Measurements from ENCODE around the gene E2F2. TPM values are rescaled to one million over a fixed set of nuclear protein-coding genes. Genes with fewer than 3 reads are reported as not detected.
A peak's percentile ranks its signal among the peaks of the same experiment; 100 is the strongest.

The E2F2 gene
- total and polyA plus RNA-seq, 2 of the 13 experiments (the other 11 are each of a cell fraction or from before 2014, with no cell fraction given) = 0.65 to 6.6 TPM

DNA sequence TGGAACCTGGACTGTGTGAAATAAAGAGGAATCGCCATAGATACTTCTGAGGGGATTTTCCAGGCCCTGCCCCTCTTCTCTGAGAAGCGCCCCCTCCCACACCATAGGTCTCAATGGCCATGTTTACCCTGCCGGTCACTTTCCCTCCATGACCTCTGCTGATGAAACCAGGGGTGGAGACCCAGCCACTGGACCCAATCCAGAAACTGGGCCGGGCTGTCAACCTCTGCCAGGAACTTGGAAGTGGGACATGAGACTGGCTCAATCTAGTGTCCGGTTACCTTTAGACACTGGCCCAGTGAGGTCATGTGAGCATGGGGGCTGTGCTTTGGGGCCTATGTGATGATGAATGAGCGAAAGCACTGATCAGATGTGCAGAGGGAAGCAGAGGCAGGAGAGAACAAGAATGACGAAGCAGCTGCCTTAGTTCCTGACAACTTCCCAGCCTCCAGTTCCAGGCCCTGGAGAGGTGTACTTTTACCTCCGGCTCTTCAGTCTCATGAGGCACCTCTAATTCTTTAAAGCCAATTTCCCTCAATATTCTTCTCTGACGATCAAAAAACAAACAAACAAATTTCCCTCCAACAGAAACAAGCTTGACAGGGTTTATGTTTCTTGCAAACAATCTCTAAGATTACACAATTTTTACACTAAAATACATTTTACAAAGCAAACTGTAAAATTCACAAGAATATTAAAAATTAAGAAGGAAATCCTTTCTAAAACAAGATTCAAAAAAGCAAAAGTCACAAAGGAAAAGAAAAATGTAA is 52.0 kb downstream of the E2F2 start (continued):
- TF ChIP-seq ZC3H13 (CRISPR knock-in tag; IDR thresholded peaks at IDR 0.05) (no peak), NFKBIZ (CRISPR knock-in tag; IDR thresholded peaks at IDR 0.05) (no peak), ZNF513 (CRISPR knock-in tag; conservative IDR thresholded peaks at IDR 0.05) (no peak), ATF1 (CRISPR knock-in tag; IDR thresholded peaks at IDR 0.05) (no peak), SP4 (CRISPR knock-in tag; IDR thresholded peaks at IDR 0.05) (no peak), ZNF839 (CRISPR knock-in tag; IDR thresholded peaks at IDR 0.05; ENCODE audit: borderline replicate concordance) (no peak), TRIM24 (CRISPR knock-in tag; IDR thresholded peaks at IDR 0.05) (no peak), ZNF740 (CRISPR knock-in tag; IDR thresholded peaks at IDR 0.05) (no peak), IRX3 (CRISPR knock-in tag; IDR thresholded peaks at IDR 0.05; ENCODE audit: borderline replicate concordance, low read depth) (no peak), ZNF317 (CRISPR knock-in tag; IDR thresholded peaks at IDR 0.05) (peak; percentile 76), ZNF777 (CRISPR knock-in tag; IDR thresholded peaks at IDR 0.05) (no peak), FOXM1 (CRISPR knock-in tag; IDR thresholded peaks at IDR 0.05) (no peak), ZNF343 (CRISPR knock-in tag; IDR thresholded peaks at IDR 0.05) (no peak), ZBTB42 (CRISPR knock-in tag; IDR thresholded peaks at IDR 0.05) (no peak; the same call in 1 of the 2 replicates)
- TF ChIP-seq, protein P1, sequence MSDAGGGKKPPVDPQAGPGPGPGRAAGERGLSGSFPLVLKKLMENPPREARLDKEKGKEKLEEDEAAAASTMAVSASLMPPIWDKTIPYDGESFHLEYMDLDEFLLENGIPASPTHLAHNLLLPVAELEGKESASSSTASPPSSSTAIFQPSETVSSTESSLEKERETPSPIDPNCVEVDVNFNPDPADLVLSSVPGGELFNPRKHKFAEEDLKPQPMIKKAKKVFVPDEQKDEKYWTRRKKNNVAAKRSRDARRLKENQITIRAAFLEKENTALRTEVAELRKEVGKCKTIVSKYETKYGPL (CRISPR knock-in tag; IDR thresholded peaks at IDR 0.05) = no peak
- TF ChIP-seq, protein P2, sequence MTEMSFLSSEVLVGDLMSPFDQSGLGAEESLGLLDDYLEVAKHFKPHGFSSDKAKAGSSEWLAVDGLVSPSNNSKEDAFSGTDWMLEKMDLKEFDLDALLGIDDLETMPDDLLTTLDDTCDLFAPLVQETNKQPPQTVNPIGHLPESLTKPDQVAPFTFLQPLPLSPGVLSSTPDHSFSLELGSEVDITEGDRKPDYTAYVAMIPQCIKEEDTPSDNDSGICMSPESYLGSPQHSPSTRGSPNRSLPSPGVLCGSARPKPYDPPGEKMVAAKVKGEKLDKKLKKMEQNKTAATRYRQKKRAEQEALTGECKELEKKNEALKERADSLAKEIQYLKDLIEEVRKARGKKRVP (CRISPR knock-in tag; IDR thresholded peaks at IDR 0.05) = peak in 1 of 2 experiments; percentile 99; a peak in 2 of 4 replicates
- TF ChIP-seq, protein P3, sequence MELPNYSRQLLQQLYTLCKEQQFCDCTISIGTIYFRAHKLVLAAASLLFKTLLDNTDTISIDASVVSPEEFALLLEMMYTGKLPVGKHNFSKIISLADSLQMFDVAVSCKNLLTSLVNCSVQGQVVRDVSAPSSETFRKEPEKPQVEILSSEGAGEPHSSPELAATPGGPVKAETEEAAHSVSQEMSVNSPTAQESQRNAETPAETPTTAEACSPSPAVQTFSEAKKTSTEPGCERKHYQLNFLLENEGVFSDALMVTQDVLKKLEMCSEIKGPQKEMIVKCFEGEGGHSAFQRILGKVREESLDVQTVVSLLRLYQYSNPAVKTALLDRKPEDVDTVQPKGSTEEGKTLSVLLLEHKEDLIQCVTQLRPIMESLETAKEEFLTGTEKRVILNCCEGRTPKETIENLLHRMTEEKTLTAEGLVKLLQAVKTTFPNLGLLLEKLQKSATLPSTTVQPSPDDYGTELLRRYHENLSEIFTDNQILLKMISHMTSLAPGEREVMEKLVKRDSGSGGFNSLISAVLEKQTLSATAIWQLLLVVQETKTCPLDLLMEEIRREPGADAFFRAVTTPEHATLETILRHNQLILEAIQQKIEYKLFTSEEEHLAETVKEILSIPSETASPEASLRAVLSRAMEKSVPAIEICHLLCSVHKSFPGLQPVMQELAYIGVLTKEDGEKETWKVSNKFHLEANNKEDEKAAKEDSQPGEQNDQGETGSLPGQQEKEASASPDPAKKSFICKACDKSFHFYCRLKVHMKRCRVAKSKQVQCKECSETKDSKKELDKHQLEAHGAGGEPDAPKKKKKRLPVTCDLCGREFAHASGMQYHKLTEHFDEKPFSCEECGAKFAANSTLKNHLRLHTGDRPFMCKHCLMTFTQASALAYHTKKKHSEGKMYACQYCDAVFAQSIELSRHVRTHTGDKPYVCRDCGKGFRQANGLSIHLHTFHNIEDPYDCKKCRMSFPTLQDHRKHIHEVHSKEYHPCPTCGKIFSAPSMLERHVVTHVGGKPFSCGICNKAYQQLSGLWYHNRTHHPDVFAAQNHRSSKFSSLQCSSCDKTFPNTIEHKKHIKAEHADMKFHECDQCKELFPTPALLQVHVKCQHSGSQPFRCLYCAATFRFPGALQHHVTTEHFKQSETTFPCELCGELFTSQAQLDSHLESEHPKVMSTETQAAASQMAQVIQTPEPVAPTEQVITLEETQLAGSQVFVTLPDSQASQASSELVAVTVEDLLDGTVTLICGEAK (IDR thresholded peaks at IDR 0.05) = no peak
- TF ChIP-seq, protein P3 (CRISPR knock-in tag; IDR thresholded peaks at IDR 0.05) = peak; percentile 27; the same call in 1 of the 2 replicates

Measured in HepG2 (cell line).